SU-DHL-6 (cell line): ENCODE measurements around the gene DST.

Source experiments
- EZH2phosphoT487 ChIP-seq: fragments of 200-600 bp; sonication (generic), shearing (Covaris generic); conservative IDR thresholded peaks from 2 replicates; pipeline ENCODE4 v1.6.1; 2018; ENCODE audit warnings: mild to moderate bottlenecking, antibody characterized with exemption, low read length, moderate library complexity, mixed read lengths
- TF ChIP-seq, protein P1 (sequence below): fragments of 200-600 bp; sonication (generic); IDR thresholded peaks from one replicate; pipeline ENCODE4 v1.5.1; 2017; ENCODE audit warnings: antibody characterized with exemption, mild to moderate bottlenecking, low read length, moderate library complexity; ENCODE audit not compliant: insufficient read depth, poor library complexity, severe bottlenecking

GRCh38 chr6:56445818-56446217 is 196.9 kb downstream of the DST start:
- TF ChIP-seq, protein P1, sequence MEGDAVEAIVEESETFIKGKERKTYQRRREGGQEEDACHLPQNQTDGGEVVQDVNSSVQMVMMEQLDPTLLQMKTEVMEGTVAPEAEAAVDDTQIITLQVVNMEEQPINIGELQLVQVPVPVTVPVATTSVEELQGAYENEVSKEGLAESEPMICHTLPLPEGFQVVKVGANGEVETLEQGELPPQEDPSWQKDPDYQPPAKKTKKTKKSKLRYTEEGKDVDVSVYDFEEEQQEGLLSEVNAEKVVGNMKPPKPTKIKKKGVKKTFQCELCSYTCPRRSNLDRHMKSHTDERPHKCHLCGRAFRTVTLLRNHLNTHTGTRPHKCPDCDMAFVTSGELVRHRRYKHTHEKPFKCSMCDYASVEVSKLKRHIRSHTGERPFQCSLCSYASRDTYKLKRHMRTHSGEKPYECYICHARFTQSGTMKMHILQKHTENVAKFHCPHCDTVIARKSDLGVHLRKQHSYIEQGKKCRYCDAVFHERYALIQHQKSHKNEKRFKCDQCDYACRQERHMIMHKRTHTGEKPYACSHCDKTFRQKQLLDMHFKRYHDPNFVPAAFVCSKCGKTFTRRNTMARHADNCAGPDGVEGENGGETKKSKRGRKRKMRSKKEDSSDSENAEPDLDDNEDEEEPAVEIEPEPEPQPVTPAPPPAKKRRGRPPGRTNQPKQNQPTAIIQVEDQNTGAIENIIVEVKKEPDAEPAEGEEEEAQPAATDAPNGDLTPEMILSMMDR, result no peak
- no peak for TF ChIP-seq EZH2phosphoT487
